PFSK-1 (cell line): ENCODE data around the gene PPFIBP2.

Experiments
- FOXP2 ChIP-seq: optimal IDR thresholded peaks from 2 replicates; pipeline ENCODE3; 2011; ENCODE audit warnings: borderline replicate concordance, control low read depth, inconsistent platforms; ENCODE audit not compliant: insufficient read depth; ENCODE audit errors: extremely low read length, extremely low read depth
- POLR2AphosphoS5 ChIP-seq: IDR thresholded peaks from 2 replicates; pipeline ENCODE4 v1.6.1; 2012; ENCODE audit warnings: low read depth, mild to moderate bottlenecking, control low read depth, low read length, moderate library complexity
- REST ChIP-seq, 2 experiments: IDR thresholded peaks; 2 replicates each; pipeline versions ENCODE4 v1.6.1 to v1.8.0; 2011 to 2012; ENCODE audit warnings: low read depth in 2 of 2, low read length in 2 of 2, control low read depth in 1 of 2, inconsistent platforms in 1 of 2, mild to moderate bottlenecking in 1 of 2, moderate library complexity in 1 of 2; ENCODE audit not compliant: insufficient read depth in 1 of 2
- SIN3A ChIP-seq: IDR thresholded peaks from 2 replicates; pipeline ENCODE4 v1.6.1; 2012; ENCODE audit warnings: mild to moderate bottlenecking, low read length, moderate library complexity, borderline replicate concordance; ENCODE audit not compliant: insufficient read depth
- TAF1 ChIP-seq: IDR thresholded peaks from 2 replicates; pipeline ENCODE4 v1.6.1; 2012; ENCODE audit warnings: low read length, control low read depth, borderline replicate concordance; ENCODE audit not compliant: insufficient read depth

PPFIBP2 gene

GRCh38 chr11:7689239-7689638 is 175.4 kb downstream of the PPFIBP2 start:
- TF ChIP-seq REST (IDR thresholded peaks at IDR 0.05; ENCODE audit: insufficient read depth in 1 of 2, low read depth in 2 of 2, low read length in 2 of 2) (no peak), FOXP2 (no peak), SIN3A (no peak), TAF1 (no peak), POLR2AphosphoS5 (no peak)

GRCh38 chr11:7690648-7691047 is 176.8 kb downstream of the PPFIBP2 start:
- no peak for TF ChIP-seq POLR2AphosphoS5
- no peak for TF ChIP-seq REST (IDR thresholded peaks at IDR 0.05; ENCODE audit: insufficient read depth in 1 of 2, low read depth in 2 of 2, low read length in 2 of 2)
- TF ChIP-seq TAF1, result no peak
- no peak for TF ChIP-seq SIN3A
- no peak for TF ChIP-seq FOXP2

- TF ChIP-seq FOXP2, result no peak
- no peak for TF ChIP-seq SIN3A
- no peak for TF ChIP-seq TAF1
- no peak for TF ChIP-seq REST (IDR thresholded peaks at IDR 0.05; ENCODE audit: insufficient read depth in 1 of 2, low read depth in 2 of 2, low read length in 2 of 2)
- TF ChIP-seq POLR2AphosphoS5, result no peak
These were observed 178.1 kb downstream of the PPFIBP2 start for GRCh38 chr11:7691759-7692350.

DNA sequence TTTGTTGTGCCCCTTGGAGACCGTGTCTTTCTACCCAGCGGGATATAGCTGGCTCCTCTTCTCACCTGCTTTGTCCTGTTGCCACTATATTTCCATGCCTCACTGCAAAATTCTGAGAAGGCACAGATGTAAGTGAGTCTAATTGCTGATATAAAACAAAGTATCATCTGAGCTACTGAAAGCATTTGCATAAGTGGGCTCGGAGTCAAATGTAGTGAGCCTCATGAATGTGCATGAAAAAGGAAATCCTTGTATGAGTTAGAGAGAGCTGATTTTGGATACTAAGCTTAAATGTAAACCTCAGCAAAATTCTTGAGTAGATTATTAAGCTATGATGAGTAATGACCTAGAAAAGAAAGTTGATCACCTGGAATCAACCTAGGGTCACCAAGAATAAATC is 178.6 kb downstream of the PPFIBP2 start:
- TF ChIP-seq TAF1, result no peak
- no peak for TF ChIP-seq FOXP2

DNA sequence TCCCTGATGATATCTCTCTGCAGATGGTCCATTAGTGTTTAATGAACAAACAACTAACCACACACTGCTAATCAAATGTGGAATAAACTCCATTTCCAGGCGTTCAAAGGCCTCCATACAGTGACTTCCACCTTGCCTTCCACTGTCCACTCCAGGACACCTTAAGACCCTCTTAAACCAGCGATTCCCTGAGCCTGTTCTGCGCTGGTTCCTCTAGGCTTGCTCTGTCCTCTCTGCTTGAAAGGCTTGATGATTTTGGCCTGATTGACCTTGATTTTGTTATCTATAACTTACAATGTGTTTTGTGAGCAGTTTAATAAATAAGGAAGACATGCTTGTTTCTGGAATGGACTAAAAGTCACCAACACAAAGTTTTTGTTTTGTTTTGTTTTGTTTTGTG is 180.4 kb downstream of the PPFIBP2 start:
- TF ChIP-seq FOXP2, result no peak
- no peak for TF ChIP-seq TAF1
- TF ChIP-seq REST (IDR thresholded peaks at IDR 0.05; ENCODE audit: insufficient read depth in 1 of 2, low read depth in 2 of 2, low read length in 2 of 2), result no peak
- TF ChIP-seq SIN3A, result no peak
- no peak for TF ChIP-seq POLR2AphosphoS5
